ENCODE results near the gene ARHGAP12.

ARHGAP12 gene

DNA sequence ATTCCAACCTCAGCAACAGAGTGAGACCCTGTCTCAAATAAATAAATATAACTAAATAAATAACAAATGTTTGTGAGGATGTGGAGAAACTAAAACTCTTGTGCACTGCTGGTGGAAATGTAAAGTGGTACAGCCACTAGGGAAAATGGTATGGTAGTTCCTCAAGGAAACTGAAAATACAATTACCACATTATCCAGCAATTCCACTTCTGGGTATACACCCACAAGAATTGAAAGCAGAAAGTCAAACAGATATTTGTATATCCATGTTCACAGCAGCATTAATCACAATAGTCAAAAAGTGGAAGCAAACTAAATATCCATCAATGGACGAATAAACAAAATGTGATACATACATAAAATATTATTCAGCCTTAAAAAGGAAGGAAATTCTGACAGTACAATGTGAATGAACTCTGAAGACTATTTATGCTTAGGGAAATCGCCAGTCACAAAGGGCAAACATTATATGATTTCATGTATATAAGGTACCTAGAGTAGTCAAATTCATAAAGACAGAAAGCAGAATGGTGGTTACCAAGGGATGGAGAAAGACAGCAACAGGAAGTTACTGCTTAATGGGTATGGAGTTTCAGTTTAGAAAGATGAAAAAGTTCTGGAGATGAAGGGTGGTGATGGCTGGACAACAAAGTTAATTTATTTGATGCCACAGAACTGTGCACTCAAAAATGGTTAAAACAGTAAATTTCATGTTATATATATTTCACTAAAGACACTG is 9.8 kb downstream of the ARHGAP12 start:
- H3K27me3 ChIP-seq (ENCODE audit: low read depth, low read length) = no peaks in the 10 kb centered on the region
- H3K27ac ChIP-seq (ENCODE audit: low read length) = no peak overlapping the region
- no peaks in the 10 kb centered on the region for H3K9me3 ChIP-seq (ENCODE audit: control insufficient read depth in 1 of 2, low read length in 2 of 2)
- H3K4me1 ChIP-seq (ENCODE audit: control insufficient read depth in 1 of 2, insufficient read depth in 2 of 2, low read length in 2 of 2) = no peaks in the 10 kb centered on the region
- no peaks in the 10 kb centered on the region for H3K36me3 ChIP-seq (ENCODE audit: control insufficient read depth in 1 of 2, insufficient read depth in 2 of 2, low read length in 2 of 2)
- no peak overlapping the region for H3K4me3 ChIP-seq (ENCODE audit: low read depth in 1 of 2, low read length in 2 of 2)

DNA sequence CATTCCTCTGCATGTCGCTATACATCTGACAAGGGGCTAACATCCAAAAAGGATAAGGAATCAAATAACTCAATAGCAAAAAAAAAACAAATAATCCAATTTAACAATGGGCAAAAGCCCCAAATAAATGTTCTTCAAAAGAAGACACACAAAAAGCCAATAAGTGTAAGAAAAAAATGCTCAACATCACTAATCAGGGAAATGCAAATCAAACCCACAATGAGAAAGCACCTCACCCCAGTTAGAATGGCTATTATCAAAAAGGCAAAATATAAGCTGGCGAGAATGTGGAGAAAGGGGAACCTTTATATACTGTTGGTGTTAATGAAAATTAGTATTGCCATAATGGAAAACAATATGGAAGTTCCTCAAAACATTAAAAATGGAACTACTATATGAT is 14.3 kb downstream of the ARHGAP12 start:
- Histone ChIP-seq H3K36me3 (ENCODE audit: control insufficient read depth in 1 of 2, insufficient read depth in 2 of 2, low read length in 2 of 2) (no peaks in the 10 kb centered on the region), H3K9me3 (ENCODE audit: control insufficient read depth in 1 of 2, low read length in 2 of 2) (no peaks in the 10 kb centered on the region), H3K4me1 (ENCODE audit: control insufficient read depth in 1 of 2, insufficient read depth in 2 of 2, low read length in 2 of 2) (peaks cover 0 to 14% of the 10 kb centered on the region in 2 donors), H3K27me3 (ENCODE audit: low read depth, low read length) (no peaks in the 10 kb centered on the region), H3K4me3 (ENCODE audit: low read depth in 1 of 2, low read length in 2 of 2) (no peak overlapping the region), H3K27ac (ENCODE audit: low read length) (no peak overlapping the region)

GRCh38 chr10:31912898-31913850 is 15.5 kb downstream of the ARHGAP12 start:
- peaks cover 0 to 8% of the 10 kb centered on the region in 2 donors for H3K36me3 ChIP-seq (ENCODE audit: control insufficient read depth in 1 of 2, insufficient read depth in 2 of 2, low read length in 2 of 2)
- H3K4me1 ChIP-seq (ENCODE audit: control insufficient read depth in 1 of 2, insufficient read depth in 2 of 2, low read length in 2 of 2) = peaks cover 0 to 14% of the 10 kb centered on the region in 2 donors
- no peak overlapping the region for H3K27ac ChIP-seq (ENCODE audit: low read length)
- H3K27me3 ChIP-seq (ENCODE audit: low read depth, low read length) = no peaks in the 10 kb centered on the region
- H3K4me3 ChIP-seq (ENCODE audit: low read depth in 1 of 2, low read length in 2 of 2) = no peak overlapping the region
- no peaks in the 10 kb centered on the region for H3K9me3 ChIP-seq (ENCODE audit: control insufficient read depth in 1 of 2, low read length in 2 of 2)

GRCh38 chr10:31912289-31912688 is 16.3 kb downstream of the ARHGAP12 start:
- Histone ChIP-seq H3K4me1 (ENCODE audit: control insufficient read depth in 1 of 2, insufficient read depth in 2 of 2, low read length in 2 of 2) (peaks cover 0 to 17% of the 10 kb centered on the region in 2 donors), H3K9me3 (ENCODE audit: control insufficient read depth in 1 of 2, low read length in 2 of 2) (no peaks in the 10 kb centered on the region), H3K36me3 (ENCODE audit: control insufficient read depth in 1 of 2, insufficient read depth in 2 of 2, low read length in 2 of 2) (peaks cover 0 to 8% of the 10 kb centered on the region in 2 donors), H3K27ac (ENCODE audit: low read length) (no peak overlapping the region), H3K4me3 (ENCODE audit: low read depth in 1 of 2, low read length in 2 of 2) (no peak overlapping the region), H3K27me3 (ENCODE audit: low read depth, low read length) (no peaks in the 10 kb centered on the region)

DNA sequence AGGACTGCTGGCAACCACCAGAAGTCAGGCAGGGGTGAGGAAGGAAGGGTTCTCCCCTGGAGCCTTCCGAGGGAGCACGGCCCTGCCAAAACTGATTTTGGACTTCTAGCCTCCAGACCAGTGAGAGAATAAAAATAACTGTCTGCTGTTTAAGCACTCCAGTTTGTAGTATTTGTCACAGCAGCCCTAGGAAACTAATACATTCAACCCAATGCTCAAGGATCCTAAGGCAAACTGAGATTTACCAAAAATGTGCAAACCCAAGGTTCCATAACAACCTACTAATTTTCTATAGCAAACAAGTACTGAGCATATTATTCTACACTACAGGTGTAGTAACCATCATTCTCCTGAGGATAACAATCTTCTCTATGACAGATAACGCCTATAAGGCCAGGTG is 18.6 kb downstream of the ARHGAP12 start:
- H3K4me1 ChIP-seq (ENCODE audit: control insufficient read depth in 1 of 2, insufficient read depth in 2 of 2, low read length in 2 of 2) = peaks cover 0 to 17% of the 10 kb centered on the region in 2 donors
- no peaks in the 10 kb centered on the region for H3K27me3 ChIP-seq (ENCODE audit: low read depth, low read length)
- peaks cover 4 to 8% of the 10 kb centered on the region in 2 donors for H3K36me3 ChIP-seq (ENCODE audit: control insufficient read depth in 1 of 2, insufficient read depth in 2 of 2, low read length in 2 of 2)
- no peaks in the 10 kb centered on the region for H3K9me3 ChIP-seq (ENCODE audit: control insufficient read depth in 1 of 2, low read length in 2 of 2)
- no peak overlapping the region for H3K27ac ChIP-seq (ENCODE audit: low read length)
- H3K4me3 ChIP-seq (ENCODE audit: low read depth in 1 of 2, low read length in 2 of 2) = no peak overlapping the region

GRCh38 chr10:31908157-31908556 is 20.5 kb downstream of the ARHGAP12 start:
- no peaks in the 10 kb centered on the region for H3K27me3 ChIP-seq (ENCODE audit: low read depth, low read length)
- H3K27ac ChIP-seq (ENCODE audit: low read length) = no peak overlapping the region
- H3K4me3 ChIP-seq (ENCODE audit: low read depth in 1 of 2, low read length in 2 of 2) = no peak overlapping the region
- peaks cover 0 to 19% of the 10 kb centered on the region in 2 donors for H3K4me1 ChIP-seq (ENCODE audit: control insufficient read depth in 1 of 2, insufficient read depth in 2 of 2, low read length in 2 of 2)
- H3K36me3 ChIP-seq (ENCODE audit: control insufficient read depth in 1 of 2, insufficient read depth in 2 of 2, low read length in 2 of 2) = peaks cover 4 to 8% of the 10 kb centered on the region in 2 donors
- H3K9me3 ChIP-seq (ENCODE audit: control insufficient read depth in 1 of 2, low read length in 2 of 2) = no peaks in the 10 kb centered on the region

GRCh38 chr10:31906039-31906438 is 22.6 kb downstream of the ARHGAP12 start:
- Histone ChIP-seq H3K27me3 (ENCODE audit: low read depth, low read length) (no peaks in the 10 kb centered on the region), H3K27ac (ENCODE audit: low read length) (no peak overlapping the region), H3K4me1 (ENCODE audit: control insufficient read depth in 1 of 2, insufficient read depth in 2 of 2, low read length in 2 of 2) (peaks cover 0 to 10% of the 10 kb centered on the region in 2 donors), H3K36me3 (ENCODE audit: control insufficient read depth in 1 of 2, insufficient read depth in 2 of 2, low read length in 2 of 2) (peaks cover 4 to 8% of the 10 kb centered on the region in 2 donors), H3K9me3 (ENCODE audit: control insufficient read depth in 1 of 2, low read length in 2 of 2) (no peaks in the 10 kb centered on the region), H3K4me3 (ENCODE audit: low read depth in 1 of 2, low read length in 2 of 2) (no peak overlapping the region)

DNA sequence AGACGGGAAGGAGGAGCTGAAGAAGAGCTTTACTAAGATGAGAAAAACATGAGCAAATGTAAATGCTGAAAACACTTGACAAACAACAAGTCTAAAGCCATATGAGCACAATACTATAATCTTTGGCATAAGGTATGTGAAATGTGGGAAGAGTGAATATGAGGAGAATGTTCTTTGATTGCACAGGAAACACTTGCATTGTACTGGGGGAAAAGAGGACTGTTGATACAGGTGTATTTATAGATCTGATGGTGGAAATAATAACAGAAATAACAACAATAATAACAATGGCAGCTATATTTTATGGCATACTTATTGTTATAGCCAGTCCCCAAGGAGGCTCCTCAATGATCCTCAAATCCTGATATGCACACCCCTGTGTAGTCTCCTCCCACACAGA is 23.0 kb downstream of the ARHGAP12 start:
- H3K9me3 ChIP-seq (ENCODE audit: control insufficient read depth in 1 of 2, low read length in 2 of 2) = no peaks in the 10 kb centered on the region
- peaks cover 4 to 8% of the 10 kb centered on the region in 2 donors for H3K36me3 ChIP-seq (ENCODE audit: control insufficient read depth in 1 of 2, insufficient read depth in 2 of 2, low read length in 2 of 2)
- H3K27ac ChIP-seq (ENCODE audit: low read length) = no peak overlapping the region
- peaks cover 0 to 10% of the 10 kb centered on the region in 2 donors for H3K4me1 ChIP-seq (ENCODE audit: control insufficient read depth in 1 of 2, insufficient read depth in 2 of 2, low read length in 2 of 2)
- H3K27me3 ChIP-seq (ENCODE audit: low read depth, low read length) = no peaks in the 10 kb centered on the region
- H3K4me3 ChIP-seq (ENCODE audit: low read depth in 1 of 2, low read length in 2 of 2) = no peak overlapping the region

DNA sequence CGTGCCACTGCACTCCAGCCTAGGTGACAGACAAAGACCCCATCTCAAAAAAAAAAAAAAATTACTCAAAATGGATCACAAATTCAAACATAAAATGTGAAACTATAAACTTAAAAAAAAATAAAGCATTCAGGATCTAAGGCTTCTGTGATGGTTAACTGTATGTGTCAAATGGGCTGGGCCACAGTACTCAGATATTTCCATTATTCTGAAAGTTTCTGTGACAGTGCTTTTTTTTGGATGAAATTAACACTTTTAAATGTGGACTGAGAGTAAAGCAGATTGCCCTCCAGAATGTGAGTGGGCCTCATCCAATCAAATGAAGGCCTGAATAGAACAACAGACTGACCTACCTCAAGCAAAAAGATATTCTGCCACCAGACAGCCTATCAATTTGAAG is 26.0 kb downstream of the ARHGAP12 start:
- H3K27ac ChIP-seq (ENCODE audit: low read length) = no peak overlapping the region
- no peak overlapping the region for H3K4me3 ChIP-seq (ENCODE audit: low read depth in 1 of 2, low read length in 2 of 2)
- H3K4me1 ChIP-seq (ENCODE audit: control insufficient read depth in 1 of 2, insufficient read depth in 2 of 2, low read length in 2 of 2) = peaks cover 0 to 9% of the 10 kb centered on the region in 2 donors
- H3K36me3 ChIP-seq (ENCODE audit: control insufficient read depth in 1 of 2, insufficient read depth in 2 of 2, low read length in 2 of 2) = peaks cover 0 to 4% of the 10 kb centered on the region in 2 donors
- no peaks in the 10 kb centered on the region for H3K27me3 ChIP-seq (ENCODE audit: low read depth, low read length)
- H3K9me3 ChIP-seq (ENCODE audit: control insufficient read depth in 1 of 2, low read length in 2 of 2) = no peaks in the 10 kb centered on the region

GRCh38 chr10:31897506-31897905 is 31.1 kb downstream of the ARHGAP12 start:
- H3K27me3 ChIP-seq (ENCODE audit: low read depth, low read length) = no peaks in the 10 kb centered on the region
- H3K4me1 ChIP-seq (ENCODE audit: control insufficient read depth in 1 of 2, insufficient read depth in 2 of 2, low read length in 2 of 2) = peaks cover 0 to 11% of the 10 kb centered on the region in 2 donors
- H3K36me3 ChIP-seq (ENCODE audit: control insufficient read depth in 1 of 2, insufficient read depth in 2 of 2, low read length in 2 of 2) = no peaks in the 10 kb centered on the region
- H3K9me3 ChIP-seq (ENCODE audit: control insufficient read depth in 1 of 2, low read length in 2 of 2) = no peaks in the 10 kb centered on the region
- H3K27ac ChIP-seq (ENCODE audit: low read length) = no peak overlapping the region
- H3K4me3 ChIP-seq (ENCODE audit: low read depth in 1 of 2, low read length in 2 of 2) = no peak overlapping the region

- Histone ChIP-seq H3K4me3 (ENCODE audit: low read depth in 1 of 2, low read length in 2 of 2) (no peak overlapping the region), H3K4me1 (ENCODE audit: control insufficient read depth in 1 of 2, insufficient read depth in 2 of 2, low read length in 2 of 2) (peaks cover 0 to 11% of the 10 kb centered on the region in 2 donors), H3K36me3 (ENCODE audit: control insufficient read depth in 1 of 2, insufficient read depth in 2 of 2, low read length in 2 of 2) (no peaks in the 10 kb centered on the region), H3K9me3 (ENCODE audit: control insufficient read depth in 1 of 2, low read length in 2 of 2) (no peaks in the 10 kb centered on the region), H3K27ac (ENCODE audit: low read length) (peak overlapping the region; percentile 0), H3K27me3 (ENCODE audit: low read depth, low read length) (no peaks in the 10 kb centered on the region)
Measured at GRCh38 chr10:31896968-31897384, 31.7 kb downstream of the ARHGAP12 start.

All from muscle layer of duodenum (tissue), 2 donors.